Measurements from ENCODE around the gene SPAG8.

DNA sequence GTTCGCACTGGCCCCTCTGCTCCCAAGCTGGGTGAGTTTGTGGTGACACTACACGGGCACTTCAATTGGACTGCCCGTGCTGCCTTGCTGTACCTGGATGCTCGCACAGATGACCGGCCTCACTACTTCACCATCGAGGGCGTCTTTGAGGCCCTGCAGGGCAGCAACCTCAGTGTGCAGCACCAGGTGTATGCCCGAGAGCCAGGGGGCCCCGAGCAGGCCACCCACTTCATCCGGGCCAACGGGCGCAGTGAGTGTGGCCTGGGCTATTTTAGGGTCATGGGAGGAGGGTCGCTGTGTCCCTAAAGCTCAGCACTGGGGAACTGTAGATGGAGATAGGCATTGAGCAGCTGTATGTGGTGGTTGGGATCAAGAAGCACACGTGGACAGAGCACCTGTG lies 19.2 kb downstream of the SPAG8 start:
- TF ChIP-seq POLR2AphosphoS5 (IDR thresholded peaks at IDR 0.05) (no peak), POLR2A (IDR thresholded peaks at IDR 0.05) (no peak)
- TF ChIP-seq, protein P1, sequence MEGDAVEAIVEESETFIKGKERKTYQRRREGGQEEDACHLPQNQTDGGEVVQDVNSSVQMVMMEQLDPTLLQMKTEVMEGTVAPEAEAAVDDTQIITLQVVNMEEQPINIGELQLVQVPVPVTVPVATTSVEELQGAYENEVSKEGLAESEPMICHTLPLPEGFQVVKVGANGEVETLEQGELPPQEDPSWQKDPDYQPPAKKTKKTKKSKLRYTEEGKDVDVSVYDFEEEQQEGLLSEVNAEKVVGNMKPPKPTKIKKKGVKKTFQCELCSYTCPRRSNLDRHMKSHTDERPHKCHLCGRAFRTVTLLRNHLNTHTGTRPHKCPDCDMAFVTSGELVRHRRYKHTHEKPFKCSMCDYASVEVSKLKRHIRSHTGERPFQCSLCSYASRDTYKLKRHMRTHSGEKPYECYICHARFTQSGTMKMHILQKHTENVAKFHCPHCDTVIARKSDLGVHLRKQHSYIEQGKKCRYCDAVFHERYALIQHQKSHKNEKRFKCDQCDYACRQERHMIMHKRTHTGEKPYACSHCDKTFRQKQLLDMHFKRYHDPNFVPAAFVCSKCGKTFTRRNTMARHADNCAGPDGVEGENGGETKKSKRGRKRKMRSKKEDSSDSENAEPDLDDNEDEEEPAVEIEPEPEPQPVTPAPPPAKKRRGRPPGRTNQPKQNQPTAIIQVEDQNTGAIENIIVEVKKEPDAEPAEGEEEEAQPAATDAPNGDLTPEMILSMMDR (IDR thresholded peaks at IDR 0.05): no peak
